HCT116 (cell line): Measurements from ENCODE around the gene EPS15. TPM values are rescaled to one million over a fixed set of nuclear protein-coding genes. Genes with fewer than 3 reads are reported as not detected.

ENCODE experiments used
- ATAC-seq: fragments of 200-7000 bp; cut with Tn5 transposase; 2 replicates; pipeline ENCODE4 v1.9.1; 2020; ENCODE audit warnings: mild to moderate bottlenecking, moderate library complexity
- BruUV-seq: library from RNA; stranded (reverse); fragments of 400-500 nt; replicated peaks from 2 replicates; lab custom pipeline; 2021; lab: Mats Ljungman, UMichigan
- CTCF ChIA-PET: fragments of 300-600 bp; sonication (Branson Sonifier 250); formaldehyde crosslinking; loops from one replicate; lab custom pipeline; 2021; ENCODE audit warnings: antibody characterized with exemption; lab: Charles Lee
- POLR2A ChIA-PET: fragments of 300-600, 350-600 bp; sonication (Branson Sonifier 250); formaldehyde crosslinking; loops from one replicate; lab custom pipeline; 2021; ENCODE audit warnings: antibody characterized with exemption; lab: Charles Lee
- RAD21 ChIA-PET, 2 experiments: fragments of 300-600 bp; sonication (Branson Sonifier 250); formaldehyde crosslinking; loops; one replicate each; lab custom pipeline; 2023; ENCODE audit warnings: low total read pairs in 2 of 2; ENCODE audit not compliant: uncharacterized antibody in 2 of 2, unreplicated experiment in 2 of 2, low non-redundant PET in 1 of 2; lab: Charles Lee
- DNase-seq: peaks from one replicate; pipeline ENCODE4 v3.0.0-alpha.2; 2010; ENCODE audit warnings: low read depth, low spot score
- H2AFZ ChIP-seq: fragments of 200-600 bp; shearing (Covaris generic), sonication (generic); 2 replicates; pipeline ENCODE4 v1.6.1; 2017; ENCODE audit warnings: low read depth, mixed run types, mixed read lengths, antibody characterized with exemption, low read length; ENCODE audit not compliant: poor library complexity, severe bottlenecking
- H3K27ac ChIP-seq: 2 replicates; pipeline ENCODE4 v1.5.1; 2012; ENCODE audit warnings: low read depth, low read length
- H3K27me3 ChIP-seq: fragments of 200-600 bp; sonication (generic); 2 replicates; pipeline ENCODE4 v1.6.1; 2016; ENCODE audit warnings: mixed run types, low read length, mixed read lengths; ENCODE audit not compliant: insufficient read depth
- H3K36me3 ChIP-seq, 2 experiments: fragments of 200-500 bp in 1 of 2; fragments of 200-600 bp in 1 of 2; sonication (Bioruptor generic) in 1 of 2; sonication (generic) in 1 of 2; 2 replicates each; pipeline versions ENCODE4 v1.5.1 to v1.6.1; 2014 to 2016; ENCODE audit warnings: low read length in 2 of 2, inconsistent platforms in 1 of 2, mixed read lengths in 1 of 2, mixed run types in 1 of 2; ENCODE audit not compliant: insufficient read depth in 2 of 2, control insufficient read depth in 1 of 2
- H3K4me1 ChIP-seq, 2 experiments: fragments of 200-600 bp in 1 of 2; sonication (generic) in 1 of 2; 2 replicates each; pipeline versions ENCODE4 v1.5.1 to v1.6.1; 2012 to 2017; ENCODE audit warnings: low read length in 2 of 2, inconsistent platforms in 1 of 2, mild to moderate bottlenecking in 1 of 2, mixed read lengths in 1 of 2, mixed run types in 1 of 2, moderate library complexity in 1 of 2; ENCODE audit not compliant: insufficient read depth in 2 of 2, control insufficient read depth in 1 of 2
- H3K4me2 ChIP-seq: fragments of 200-600 bp; sonication (generic); 2 replicates; pipeline ENCODE4 v1.6.1; 2017; ENCODE audit warnings: mixed run types, low read length, mixed read lengths
- H3K4me3 ChIP-seq, 2 experiments: fragments of 200-600 bp in 1 of 2; sonication (generic) in 1 of 2; replicated peaks in 1 of 2; 2 replicates each; pipeline ENCODE4 v1.5.1; 2011 to 2016; ENCODE audit warnings: low read length in 2 of 2, control low read depth in 1 of 2, low read depth in 1 of 2, mild to moderate bottlenecking in 1 of 2, mixed read lengths in 1 of 2, mixed run types in 1 of 2
- H3K79me2 ChIP-seq: fragments of 200-600 bp; sonication (generic); 2 replicates; pipeline ENCODE4 v1.6.1; 2017; ENCODE audit warnings: mild to moderate bottlenecking, mixed run types, low read length, moderate library complexity, mixed read lengths; ENCODE audit not compliant: insufficient read depth
- H3K9ac ChIP-seq: fragments of 200-600 bp; sonication (generic); 2 replicates; pipeline ENCODE4 v1.6.1; 2016; ENCODE audit warnings: low read length, mixed read lengths
- H3K9me2 ChIP-seq: fragments of 200-600 bp; sonication (generic), shearing (Covaris generic); 2 replicates; pipeline ENCODE4 v1.6.1; 2017; ENCODE audit warnings: mixed run types, mild to moderate bottlenecking, moderate library complexity; ENCODE audit not compliant: insufficient read depth
- H3K9me3 ChIP-seq, 2 experiments: fragments of 200-500 bp in 1 of 2; fragments of 200-600 bp in 1 of 2; sonication (Bioruptor generic) in 1 of 2; sonication (generic) in 1 of 2; 2 replicates each; pipeline ENCODE4 v1.6.1; 2014 to 2017; ENCODE audit warnings: low read length in 2 of 2, mixed read lengths in 2 of 2, inconsistent platforms in 1 of 2, low read depth in 1 of 2, mild to moderate bottlenecking in 1 of 2, mixed run types in 1 of 2, moderate library complexity in 1 of 2; ENCODE audit not compliant: control insufficient read depth in 1 of 2, insufficient read depth in 1 of 2
- H4K20me1 ChIP-seq: fragments of 200-600 bp; sonication (generic), shearing (Covaris generic); 2 replicates; pipeline ENCODE4 v1.6.1; 2017; ENCODE audit warnings: mixed run types, mild to moderate bottlenecking, moderate library complexity; ENCODE audit not compliant: insufficient read depth
- CBX3 ChIP-seq: IDR thresholded peaks from 2 replicates; pipeline ENCODE4 v1.6.1; 2012; ENCODE audit warnings: low read depth
- EGR1 ChIP-seq: IDR thresholded peaks from 2 replicates; pipeline ENCODE4 v1.6.1; 2012; ENCODE audit warnings: low read depth
- ELF1 ChIP-seq: IDR thresholded peaks from 2 replicates; pipeline ENCODE4 v1.6.1; 2012; ENCODE audit warnings: low read depth, borderline replicate concordance
- EZH2 ChIP-seq: fragments of 200-600 bp; sonication (generic); IDR thresholded peaks from 2 replicates; pipeline ENCODE4 v1.6.1; 2017; ENCODE audit warnings: antibody characterized with exemption, mixed run types
- FOSL1 ChIP-seq: IDR thresholded peaks from 2 replicates; pipeline ENCODE4 v1.6.1; 2012; ENCODE audit warnings: low read depth
- RAD21 ChIP-seq: IDR thresholded peaks from 2 replicates; pipeline ENCODE4 v1.6.1; 2012; ENCODE audit warnings: low read depth, mild to moderate bottlenecking
- REST ChIP-seq: IDR thresholded peaks from 2 replicates; pipeline ENCODE4 v1.6.1; 2012; ENCODE audit warnings: low read depth
- SIN3A ChIP-seq: IDR thresholded peaks from 2 replicates; pipeline ENCODE4 v1.6.1; 2012; ENCODE audit warnings: low read depth
- SP1 ChIP-seq: IDR thresholded peaks from 2 replicates; pipeline ENCODE4 v1.6.1; 2012; ENCODE audit warnings: low read depth
- YY1 ChIP-seq: IDR thresholded peaks from 2 replicates; pipeline ENCODE4 v1.6.1; 2011; ENCODE audit warnings: low read length, low read depth, moderate library complexity, mild to moderate bottlenecking; ENCODE audit not compliant: insufficient replicate concordance; ENCODE audit errors: extremely low read depth
- ZFX ChIP-seq: fragments of 450-650 bp; IDR thresholded peaks from 2 replicates; pipeline ENCODE4 v1.6.1; 2017
- intact Hi-C: fragments of 100-400 bp; cut with micrococcal nuclease; formaldehyde crosslinking; loops from 2 replicates; pipeline ENCODE4 v1.10.0; 2022
- total RNA-seq: library from RNA; stranded (reverse); gene quantifications from one replicate; pipeline ENCODE4 v1.2.1, GENCODE V29; 2021; ENCODE audit not compliant: unreplicated experiment
- TF ChIP-seq, protein P1 (sequence below): IDR thresholded peaks from 2 replicates; pipeline ENCODE4 v1.6.1; 2012

Gene EPS15
- total RNA-seq, 1 experiment from 2014 or later = 41.2 TPM

DNA sequence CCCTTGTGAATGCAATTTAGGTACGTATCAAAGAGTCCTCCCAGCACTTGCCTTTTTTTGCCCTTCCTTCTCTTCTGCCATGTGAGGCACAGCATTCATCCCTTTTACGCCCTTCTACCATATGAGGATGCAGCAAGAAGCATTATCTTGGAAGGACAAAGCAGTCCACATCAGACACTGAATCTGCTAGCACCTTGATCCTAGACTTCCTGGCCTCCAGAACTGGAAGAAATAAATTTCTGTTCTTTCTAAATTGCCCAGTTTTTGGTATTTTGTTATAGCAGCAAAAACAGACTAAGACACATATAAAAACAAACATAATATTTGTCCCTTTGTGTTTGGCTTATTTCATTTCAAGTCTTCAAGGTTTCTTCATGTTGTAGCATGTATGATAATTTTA lies 20.1 kb downstream of the EPS15 start:
- POLR2A ChIA-PET = no interaction called here
- H3K79me2 ChIP-seq = peaks cover 49% of the 10 kb centered on the region

More for the DNA sequence above, 20.1 kb downstream of the EPS15 start:
- Histone ChIP-seq H4K20me1 (no peaks in the 10 kb centered on the region), H3K27me3 (no peaks in the 10 kb centered on the region), H3K36me3 (no peaks in the 10 kb centered on the region), H2AFZ (no peak overlapping the region), H3K9ac (no peak overlapping the region), H3K9me2 (no peaks in the 10 kb centered on the region), H3K4me3 (no peak overlapping the region), H3K27ac (no peak overlapping the region), H3K9me3 (no peaks in the 10 kb centered on the region), H3K4me1 (no peaks in the 10 kb centered on the region), H3K4me2 (no peak overlapping the region)
- TF ChIP-seq, protein P1, sequence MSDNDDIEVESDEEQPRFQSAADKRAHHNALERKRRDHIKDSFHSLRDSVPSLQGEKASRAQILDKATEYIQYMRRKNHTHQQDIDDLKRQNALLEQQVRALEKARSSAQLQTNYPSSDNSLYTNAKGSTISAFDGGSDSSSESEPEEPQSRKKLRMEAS = no peak
- TF ChIP-seq ELF1 (no peak), FOSL1 (no peak), RAD21 (no peak), YY1 (no peak), ZFX (no peak), EZH2 (no peak), SIN3A (no peak), REST (no peak), CBX3 (no peak), EGR1 (no peak), SP1 (no peak)
- ATAC-seq = no peak
- ChIA-PET RAD21 (no interaction called here), CTCF (no interaction called here)
- DNase-seq = no peak
- BruUV-seq = no TSS peak
- intact Hi-C loops = no loop called here
